NCI-H2081 (cell line): ENCODE measurements around the gene FTO.
"Not testable (repeated sequence)": the region's sequence is repeated elsewhere in the genome, so short reads cannot be mapped to it uniquely, and the experiment has no call there.

ENCODE experiments used
- DNase-seq, 2 experiments: peaks; one replicate each; lab custom pipeline; 2025; lab: John Stamatoyannopoulos, UW

FTO gene

DNA sequence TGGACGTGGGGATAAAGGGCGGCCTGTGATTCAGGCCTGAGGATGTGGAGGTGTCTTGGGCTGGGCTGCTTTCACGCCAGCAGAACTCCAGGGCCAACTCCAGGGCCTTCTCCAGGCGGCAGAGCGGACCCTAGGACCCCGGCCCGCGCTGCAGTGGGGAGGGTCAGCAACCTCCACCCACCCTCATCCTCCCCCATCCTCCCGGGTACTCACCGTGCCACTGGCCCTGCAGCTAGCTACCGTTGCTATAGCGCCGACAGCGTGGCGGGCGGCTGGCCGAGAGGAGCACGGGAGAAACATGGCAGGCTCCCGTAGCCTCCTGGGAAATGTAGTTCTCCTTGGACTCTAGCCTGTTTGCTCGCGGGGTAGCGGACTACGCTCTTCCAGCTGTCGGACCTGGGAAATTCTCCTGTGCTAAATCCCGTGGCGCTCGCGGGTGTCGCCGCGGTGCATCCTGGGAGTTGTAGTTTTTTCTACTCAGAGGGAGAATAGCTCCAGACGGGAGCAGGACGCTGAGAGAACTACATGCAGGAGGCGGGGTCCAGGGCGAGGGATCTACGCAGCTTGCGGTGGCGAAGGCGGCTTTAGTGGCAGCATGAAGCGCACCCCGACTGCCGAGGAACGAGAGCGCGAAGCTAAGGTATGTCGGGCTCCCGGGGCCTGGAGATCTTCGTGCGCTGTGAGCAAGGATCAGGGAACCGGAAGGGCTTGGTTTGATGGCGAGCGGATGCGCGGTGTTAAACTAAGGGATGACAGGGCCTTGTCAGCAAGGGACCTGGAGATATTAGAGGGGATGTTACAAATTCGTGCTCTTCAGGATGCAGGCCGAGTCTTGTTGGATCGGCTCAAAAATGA, at the start of gene FTO, which contains the start of gene RPGRIP1L:
Gene FTO, plus strand, starts transcription at position 567 of the 855 bp plus-strand sequence.
Gene RPGRIP1L, minus strand, starts transcription at position 270 of the 855 bp plus-strand sequence. CDS start 3,136 bp downstream, outside the sequence.
- DNase-seq, result peak; percentile 94 to 97

GRCh38 chr16:53654946-53655345, 49.0 kb upstream of the FTO start:
- no peak for DNase-seq

GRCh38 chr16:53662072-53662471, 41.9 kb upstream of the FTO start:
- no peak for DNase-seq

GRCh38 chr16:53664724-53665345, 39.1 kb upstream of the FTO start:
- no peak for DNase-seq

- no peak for DNase-seq
Observed at GRCh38 chr16:53666786-53667415, 37.1 kb upstream of the FTO start.

- no peak for DNase-seq
Observed at GRCh38 chr16:53668869-53669268, 35.1 kb upstream of the FTO start.

GRCh38 chr16:53672461-53672860, 31.5 kb upstream of the FTO start:
- DNase-seq, result no peak

DNA sequence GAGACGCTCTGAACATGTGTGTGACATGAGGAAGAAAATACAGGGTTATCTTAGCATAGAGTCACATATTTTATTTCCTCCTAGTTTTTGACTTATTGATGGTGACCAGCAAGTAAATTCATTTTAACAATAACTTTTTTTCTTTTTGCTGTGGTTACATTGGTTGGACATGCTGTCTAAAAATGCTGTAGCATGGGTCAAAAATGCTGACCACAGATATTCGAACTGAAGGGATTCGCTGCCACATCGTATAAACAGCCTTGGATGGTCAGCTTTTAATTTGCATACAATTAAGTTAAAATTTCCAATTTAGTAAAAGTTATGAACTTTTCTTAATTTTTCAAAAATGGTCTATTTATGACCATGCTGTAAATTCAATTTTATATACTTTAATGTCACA, 30.8 kb upstream of the FTO start:
- DNase-seq, result no peak

- no peak for DNase-seq
Observed at GRCh38 chr16:53678155-53678554, 25.8 kb upstream of the FTO start.

DNA sequence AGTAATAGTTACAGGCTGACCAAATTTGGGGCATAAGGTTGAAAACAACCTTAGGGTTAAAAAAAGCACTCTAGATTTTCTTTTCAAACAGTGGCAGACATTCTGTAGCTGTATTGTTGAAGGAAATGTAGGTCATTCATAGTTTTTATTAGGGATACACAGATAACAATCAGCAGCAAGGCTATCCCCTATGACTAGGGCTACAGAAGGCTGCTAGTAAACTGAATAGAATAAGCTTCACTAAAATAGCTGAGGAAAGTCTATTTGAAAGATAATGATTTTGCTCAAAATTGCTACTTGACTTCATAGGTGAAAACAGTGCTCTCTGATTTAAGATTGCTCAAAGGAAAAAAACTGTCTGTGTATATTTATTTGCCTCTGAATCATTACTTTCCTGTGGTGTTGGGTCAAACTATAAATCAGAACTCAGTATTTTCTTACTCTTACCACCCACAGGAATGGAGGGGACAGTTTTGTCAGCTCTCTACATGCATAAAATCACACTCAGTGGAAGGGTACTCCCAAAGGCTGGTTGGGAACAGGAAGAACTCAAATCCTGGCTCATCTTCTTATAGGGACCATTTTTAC, 25.1 kb upstream of the FTO start:
- DNase-seq, result no peak

- DNase-seq, result no peak
Observed at GRCh38 chr16:53680756-53681155, 23.2 kb upstream of the FTO start.

DNA sequence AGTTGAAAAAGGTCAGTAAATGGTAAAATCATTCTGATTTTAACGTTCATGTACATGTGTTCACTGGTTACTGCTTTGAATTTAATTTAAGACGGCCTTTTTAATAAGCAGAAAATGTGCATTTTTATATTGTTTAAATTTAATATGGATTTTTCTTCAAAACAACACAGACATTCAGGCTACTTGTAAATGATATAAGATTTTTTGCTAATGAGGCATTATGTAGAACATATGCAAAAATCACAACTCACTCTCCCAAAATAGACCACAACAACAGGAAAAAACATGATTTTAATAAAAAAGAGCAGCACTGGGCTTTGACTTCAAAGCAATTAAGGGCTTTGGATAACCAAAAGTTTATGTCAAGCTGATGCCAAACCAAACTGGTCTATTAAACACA, 22.6 kb upstream of the FTO start:
- DNase-seq, result no peak

DNA sequence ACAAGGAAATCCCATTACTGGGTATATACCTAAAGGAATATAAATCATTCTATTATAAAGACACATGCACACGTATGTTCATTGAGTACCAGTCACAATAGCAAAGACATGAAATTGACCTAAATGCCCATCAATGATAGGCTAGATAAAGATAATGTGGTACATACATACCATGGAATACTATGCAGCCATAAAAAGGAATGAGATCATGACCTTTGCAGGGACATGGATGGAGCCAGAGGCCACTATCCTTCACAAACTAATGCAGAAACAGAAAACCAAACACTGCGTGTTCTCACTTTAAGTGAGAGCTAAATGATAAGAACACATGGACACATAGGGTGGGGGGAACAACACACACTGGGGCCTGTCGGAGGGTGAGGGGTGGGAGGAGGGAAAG, 18.6 kb upstream of the FTO start:
- not testable (repeated sequence) for DNase-seq

- no peak for DNase-seq
Observed at GRCh38 chr16:53686710-53687109, 17.2 kb upstream of the FTO start.

- DNase-seq, result no peak
Observed at GRCh38 chr16:53689636-53690035, 14.3 kb upstream of the FTO start.

- DNase-seq, result no peak
Observed at GRCh38 chr16:53690771-53691170, 13.2 kb upstream of the FTO start.

DNA sequence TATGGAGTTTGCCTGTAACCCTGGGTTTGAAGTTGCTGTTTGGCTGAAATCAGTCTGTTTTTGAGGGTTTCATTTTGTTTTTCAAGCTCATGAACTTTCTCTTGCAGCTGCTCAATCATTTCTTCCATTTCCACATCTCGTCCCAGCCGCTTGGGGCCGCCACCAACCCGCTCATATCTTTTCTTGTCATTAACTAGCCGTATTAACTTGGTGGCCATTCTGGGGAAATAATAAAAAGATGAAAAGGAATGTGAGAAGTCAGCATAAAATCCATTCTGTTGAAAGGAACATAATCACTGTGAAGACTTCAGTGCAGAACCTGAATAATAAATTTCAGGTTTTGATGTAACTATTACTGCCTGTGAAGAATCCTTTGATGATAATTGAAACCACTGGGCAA, 11.8 kb upstream of the FTO start:
- DNase-seq, result no peak

DNA sequence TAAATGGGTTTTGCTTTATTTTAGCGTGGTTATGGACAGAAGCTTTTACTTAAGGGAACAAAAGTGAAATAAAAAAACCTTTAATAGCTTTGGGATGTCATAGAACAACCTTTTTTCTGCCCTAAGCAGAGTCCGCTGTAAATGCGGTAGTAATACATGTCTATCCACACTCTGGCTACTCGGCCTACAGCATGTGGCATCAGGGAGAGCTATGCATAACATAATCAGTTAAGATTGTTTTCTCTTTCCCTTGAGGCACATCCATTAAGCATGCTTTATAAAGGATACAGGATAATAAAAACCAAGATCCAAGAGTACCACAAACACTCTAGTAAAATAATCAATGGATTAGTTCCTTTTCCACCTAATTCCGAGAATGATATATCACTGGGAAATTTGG, 10.6 kb upstream of the FTO start:
- no peak for DNase-seq

GRCh38 chr16:53695070-53695469, 8.9 kb upstream of the FTO start:
- no peak for DNase-seq

- DNase-seq, result not testable (repeated sequence)
Observed at GRCh38 chr16:53698271-53698670, 5.7 kb upstream of the FTO start.

- DNase-seq, result no peak
Observed at GRCh38 chr16:53704445-53704813, 473 bp downstream of the FTO start.

DNA sequence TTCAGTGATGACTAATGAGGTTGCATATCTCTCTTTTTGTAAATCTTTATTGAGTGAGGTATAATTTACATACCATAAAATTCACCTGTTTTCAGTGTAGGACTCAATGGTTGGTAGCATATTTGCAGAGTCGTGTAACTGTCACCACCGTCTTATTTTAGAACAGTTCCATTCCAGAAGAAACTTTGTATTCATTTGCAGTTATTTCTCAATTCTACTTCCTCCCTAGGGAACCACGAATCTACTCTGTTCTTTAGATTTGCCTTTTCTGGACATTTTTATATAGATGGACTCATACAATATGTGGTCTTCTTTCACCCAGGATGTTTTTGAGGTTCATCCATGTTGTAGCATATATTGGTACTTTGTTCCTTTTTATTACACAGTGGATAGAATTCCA, 3.7 kb downstream of the FTO start:
- DNase-seq, result no peak

GRCh38 chr16:53708490-53708889, 4.5 kb downstream of the FTO start:
- DNase-seq, result no peak
